RWPE2 (cell line): ENCODE results near the gene NXT1.
"Not testable (repeated sequence)": the region's sequence is repeated elsewhere in the genome, so short reads cannot be mapped to it uniquely, and the experiment has no call there.

ENCODE experiments used
- ATAC-seq: fragments of 200-7000 bp; cut with Tn5 transposase; 3 replicates; pipeline ENCODE4 v1.9.1; 2021; ENCODE audit warnings: low read depth
- DNase-seq: peaks from one replicate; pipeline ENCODE4 v3.0.0-alpha.2; 2020; ENCODE audit warnings: low spot score
- H3K27ac ChIP-seq: fragments of 450-650 bp; 2 replicates; pipeline ENCODE4 v1.5.1; 2017; ENCODE audit warnings: mild to moderate bottlenecking; ENCODE audit not compliant: poor library complexity, severe bottlenecking
- H3K27me3 ChIP-seq: fragments of 250-450 bp; sonication (Bioruptor Pico); 2 replicates; pipeline ENCODE4 v1.5.1; 2021; ENCODE audit warnings: mild to moderate bottlenecking, moderate library complexity; ENCODE audit not compliant: insufficient read depth, poor library complexity, severe bottlenecking
- H3K36me3 ChIP-seq: fragments of 250-450 bp; sonication (Bioruptor Pico); 2 replicates; pipeline ENCODE4 v1.5.1; 2020; ENCODE audit warnings: low read depth, mild to moderate bottlenecking, moderate library complexity
- H3K4me1 ChIP-seq: fragments of 250-450 bp; sonication (Bioruptor Pico); 2 replicates; pipeline ENCODE4 v1.5.1; 2021; ENCODE audit warnings: mild to moderate bottlenecking, moderate library complexity; ENCODE audit not compliant: insufficient read depth, poor library complexity, severe bottlenecking
- H3K4me3 ChIP-seq: fragments of 250-450 bp; sonication (Bioruptor Pico); 2 replicates; pipeline ENCODE4 v1.5.1; 2021; ENCODE audit warnings: mild to moderate bottlenecking, moderate library complexity; ENCODE audit not compliant: severe bottlenecking
- H3K9me3 ChIP-seq: fragments of 250-450 bp; sonication (Bioruptor Pico); 2 replicates; pipeline ENCODE4 v1.5.1; 2021; ENCODE audit warnings: mild to moderate bottlenecking, moderate library complexity; ENCODE audit not compliant: severe bottlenecking
- CTCF ChIP-seq: fragments of 450-650 bp; IDR thresholded peaks from one replicate; pipeline ENCODE4 v1.5.1; 2017; ENCODE audit warnings: mild to moderate bottlenecking, moderate library complexity; ENCODE audit not compliant: poor library complexity, severe bottlenecking

Gene NXT1

DNA sequence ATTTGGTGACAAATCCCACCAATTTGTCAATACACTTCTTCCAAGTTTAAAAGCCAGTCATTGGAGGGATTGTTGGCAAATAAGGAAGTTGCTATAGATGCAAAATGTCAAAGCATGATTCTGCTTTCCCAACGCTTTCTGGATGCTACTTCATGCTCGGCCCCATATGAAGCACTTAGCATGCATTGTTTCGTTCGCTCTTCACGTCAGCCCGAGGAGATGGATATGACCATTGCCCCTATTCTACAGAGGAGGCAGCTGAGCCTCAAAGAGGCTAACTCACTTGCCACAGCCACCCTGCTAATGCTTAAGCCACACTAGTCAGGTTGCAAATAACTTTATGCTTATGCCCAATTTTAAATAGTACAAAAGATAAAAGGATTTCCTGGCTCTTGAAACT is 2.8 kb upstream of the NXT1 start:
- ATAC-seq (no peak), DNase-seq (no peak)
- Histone ChIP-seq H3K27me3 (no peaks in the 10 kb centered on the region), H3K4me1 (peaks cover 13% of the 10 kb centered on the region), H3K36me3 (peaks cover 10% of the 10 kb centered on the region), H3K9me3 (no peaks in the 10 kb centered on the region), H3K4me3 (no peak overlapping the region), H3K27ac (no peak overlapping the region)
- TF ChIP-seq CTCF: no peak

- Histone ChIP-seq H3K27ac (peak overlapping the region; percentile 91), H3K4me1 (peaks cover 13% of the 10 kb centered on the region), H3K36me3 (peaks cover 14% of the 10 kb centered on the region)
- H3K9me3 ChIP-seq, DNase-seq, ATAC-seq, H3K27me3 ChIP-seq, H3K4me3 ChIP-seq: not testable (repeated sequence)
Observed at GRCh38 chr20:23348510-23348909, 2.1 kb upstream of the NXT1 start.

- peak; percentile 55 for ATAC-seq
- Histone ChIP-seq H3K27ac (peak overlapping the region; percentile 91), H3K27me3 (no peaks in the 10 kb centered on the region), H3K4me3 (peak overlapping the region; percentile 87), H3K36me3 (peaks cover 18% of the 10 kb centered on the region), H3K9me3 (no peaks in the 10 kb centered on the region), H3K4me1 (peaks cover 13% of the 10 kb centered on the region)
- no peak for DNase-seq
- peak; percentile 77 for TF ChIP-seq CTCF
Observed at GRCh38 chr20:23349338-23350195, 1.0 kb upstream of the NXT1 start.

DNA sequence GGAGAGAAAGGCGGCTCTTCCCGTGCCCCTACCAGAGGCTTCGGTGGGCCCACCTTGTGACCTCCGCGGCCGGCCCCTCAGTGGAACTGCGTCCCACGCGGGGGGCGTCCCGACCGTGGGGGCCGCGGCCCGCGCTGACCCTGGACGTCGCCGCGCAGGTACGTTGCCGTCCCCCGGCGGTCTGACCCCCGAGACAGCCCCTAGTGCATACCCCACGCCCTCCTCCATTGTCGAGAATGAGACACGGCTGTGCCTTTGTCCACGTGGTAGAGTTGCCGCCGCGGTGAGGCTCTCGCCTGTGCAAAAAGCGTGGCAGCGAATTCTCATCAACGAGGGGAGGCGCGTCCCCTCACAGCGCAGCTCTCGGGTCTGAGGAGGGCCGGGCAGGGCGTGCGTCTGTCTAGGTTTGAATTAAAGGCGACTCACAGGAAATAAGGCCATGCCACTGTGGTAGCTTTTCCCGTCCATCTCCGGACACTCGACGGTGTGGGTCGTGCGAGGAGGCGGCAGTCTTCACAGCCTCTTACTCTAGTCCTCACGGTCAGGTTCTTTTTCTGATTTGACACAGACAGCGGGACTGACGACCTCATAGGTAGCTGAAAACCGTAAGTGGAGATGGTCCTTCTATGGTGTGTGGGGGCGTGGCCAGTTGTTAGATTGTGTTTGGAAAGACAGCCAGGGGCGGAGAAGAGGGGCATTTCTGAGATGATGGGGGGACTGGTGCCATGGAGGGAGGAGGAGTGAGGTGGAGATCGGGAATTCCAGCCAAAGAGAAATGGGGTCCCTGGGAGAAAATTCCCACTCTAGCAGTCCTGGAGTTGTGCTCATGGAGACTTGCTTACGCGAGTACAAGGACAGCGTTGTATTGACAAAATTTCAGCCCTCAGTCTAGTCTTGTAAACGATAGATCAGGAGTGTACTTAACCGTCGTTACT is 580 bp downstream of the NXT1 start:
- Histone ChIP-seq H3K27me3 (no peaks in the 10 kb centered on the region), H3K4me1 (peaks cover 13% of the 10 kb centered on the region), H3K36me3 (peaks cover 23% of the 10 kb centered on the region), H3K27ac (peak overlapping the region; percentile 91), H3K4me3 (peak overlapping the region; percentile 87), H3K9me3 (no peaks in the 10 kb centered on the region)
- no peak for DNase-seq
- TF ChIP-seq CTCF: no peak
- ATAC-seq: peak; percentile 11; the same call in 2 of the 3 replicates

DNA sequence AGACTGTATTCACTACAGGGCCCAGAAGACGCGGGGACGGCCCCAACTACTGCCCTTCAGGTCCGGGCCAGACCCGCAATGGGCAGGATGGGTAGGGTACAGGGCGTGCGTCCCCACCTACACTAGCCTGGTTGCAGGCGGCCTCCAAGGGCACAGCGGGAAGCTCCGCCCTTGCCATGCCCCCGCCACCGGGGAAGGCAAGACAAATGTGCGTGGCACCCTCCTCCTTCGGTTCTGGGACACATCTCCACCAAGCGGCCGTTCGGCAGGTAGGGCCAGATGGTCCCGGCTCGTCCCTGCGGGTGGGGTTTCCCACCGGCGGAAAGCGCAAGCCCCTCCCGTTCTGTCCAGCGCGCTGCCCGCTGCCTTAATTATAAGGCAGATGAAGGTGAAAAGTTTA is 5.6 kb downstream of the NXT1 start:
- H3K4me3 ChIP-seq: no peak overlapping the region
- no peak overlapping the region for H3K27ac ChIP-seq
- no peak for ATAC-seq
- no peak for DNase-seq
- peaks cover 17% of the 10 kb centered on the region for H3K4me1 ChIP-seq
- H3K36me3 ChIP-seq: peaks cover 23% of the 10 kb centered on the region
- no peak for TF ChIP-seq CTCF
- H3K9me3 ChIP-seq: no peaks in the 10 kb centered on the region
- H3K27me3 ChIP-seq: no peaks in the 10 kb centered on the region
